Measurements from ENCODE around the gene LSM7. TPM values are rescaled to one million over a fixed set of nuclear protein-coding genes. Genes with fewer than 3 reads are reported as not detected.

The LSM7 gene
- total RNA-seq, 1 donor from 2014 or later = 144 TPM

DNA sequence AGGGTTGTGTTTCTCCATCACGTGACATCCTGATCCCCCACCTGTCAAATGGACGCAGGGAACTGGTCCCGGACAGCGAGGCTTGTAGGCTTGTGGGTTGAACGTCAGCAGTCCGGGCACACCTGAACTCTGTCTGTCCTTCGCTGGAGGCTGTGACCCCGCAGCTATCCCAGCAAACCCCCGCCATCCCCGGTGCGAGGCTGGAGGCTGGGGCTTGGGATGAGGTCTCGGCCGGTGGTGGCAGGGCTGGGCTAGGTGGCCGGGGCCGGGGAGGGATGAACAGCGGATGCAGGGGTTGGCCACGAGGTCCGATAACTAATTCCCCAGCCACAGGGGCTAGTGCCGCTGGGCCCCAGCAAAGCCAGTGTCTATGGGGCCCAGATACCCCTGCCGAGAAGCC lies 8.8 kb downstream of the LSM7 start:
- TF ChIP-seq, protein P1, sequence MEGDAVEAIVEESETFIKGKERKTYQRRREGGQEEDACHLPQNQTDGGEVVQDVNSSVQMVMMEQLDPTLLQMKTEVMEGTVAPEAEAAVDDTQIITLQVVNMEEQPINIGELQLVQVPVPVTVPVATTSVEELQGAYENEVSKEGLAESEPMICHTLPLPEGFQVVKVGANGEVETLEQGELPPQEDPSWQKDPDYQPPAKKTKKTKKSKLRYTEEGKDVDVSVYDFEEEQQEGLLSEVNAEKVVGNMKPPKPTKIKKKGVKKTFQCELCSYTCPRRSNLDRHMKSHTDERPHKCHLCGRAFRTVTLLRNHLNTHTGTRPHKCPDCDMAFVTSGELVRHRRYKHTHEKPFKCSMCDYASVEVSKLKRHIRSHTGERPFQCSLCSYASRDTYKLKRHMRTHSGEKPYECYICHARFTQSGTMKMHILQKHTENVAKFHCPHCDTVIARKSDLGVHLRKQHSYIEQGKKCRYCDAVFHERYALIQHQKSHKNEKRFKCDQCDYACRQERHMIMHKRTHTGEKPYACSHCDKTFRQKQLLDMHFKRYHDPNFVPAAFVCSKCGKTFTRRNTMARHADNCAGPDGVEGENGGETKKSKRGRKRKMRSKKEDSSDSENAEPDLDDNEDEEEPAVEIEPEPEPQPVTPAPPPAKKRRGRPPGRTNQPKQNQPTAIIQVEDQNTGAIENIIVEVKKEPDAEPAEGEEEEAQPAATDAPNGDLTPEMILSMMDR (IDR thresholded peaks at IDR 0.05; ENCODE audit: insufficient read depth, low read length, poor library complexity, severe bottlenecking) = no peak
- DNase-seq (ENCODE audit: low read depth) = no peak
- Histone ChIP-seq H3K27me3 (ENCODE audit: control insufficient read depth, insufficient read depth, low read length) (peaks cover 5% of the 10 kb centered on the region), H3K4me3 (ENCODE audit: low read depth, low read length) (no peak overlapping the region), H3K36me3 (ENCODE audit: control insufficient read depth, insufficient read depth, low read length) (no peaks in the 10 kb centered on the region)

DNA sequence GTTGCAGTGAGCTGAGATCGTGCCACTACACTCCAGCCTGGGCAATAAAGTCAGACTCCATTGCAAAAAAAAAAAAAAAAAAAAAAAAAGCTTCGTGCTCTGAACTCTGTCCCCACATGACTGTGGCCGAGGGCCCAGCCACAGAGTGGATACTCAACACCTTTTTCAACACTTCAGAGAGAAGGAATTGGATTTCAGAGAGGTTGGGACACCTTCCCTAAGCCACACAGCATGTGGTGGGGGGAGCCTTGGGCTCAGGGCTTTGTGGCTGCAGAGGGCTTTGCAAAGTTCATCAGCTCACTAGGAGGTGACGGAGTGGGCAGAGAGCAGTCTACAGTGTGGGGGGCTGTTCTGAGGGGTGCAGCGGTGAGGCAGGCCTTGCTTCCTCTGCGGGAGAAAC lies 9.5 kb downstream of the LSM7 start:
- DNase-seq (ENCODE audit: low read depth) = no peak

DNA sequence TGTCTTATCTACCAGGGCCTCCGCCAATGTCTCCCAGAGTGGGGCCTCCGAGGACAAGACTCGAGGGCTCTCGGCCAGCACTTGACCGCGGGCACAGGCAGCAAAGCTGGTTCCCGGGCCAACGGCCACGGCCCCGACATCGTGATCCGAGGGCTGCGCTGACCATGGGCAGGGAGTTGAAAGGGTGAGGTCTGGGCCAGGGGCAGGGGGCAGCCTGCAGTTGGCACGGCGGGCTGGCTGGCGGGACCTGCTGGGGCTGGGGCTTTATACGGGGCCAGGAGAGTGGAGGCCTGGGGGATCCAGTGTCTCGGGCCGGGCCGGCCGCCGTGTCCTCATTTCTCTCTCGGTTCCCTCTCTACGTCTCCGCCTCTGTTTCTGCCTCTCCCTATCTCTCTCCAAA lies 10.6 kb downstream of the LSM7 start:
- TF ChIP-seq, protein P1 (IDR thresholded peaks at IDR 0.05; ENCODE audit: insufficient read depth, low read length, poor library complexity, severe bottlenecking) = no peak
- no peak for DNase-seq (ENCODE audit: low read depth)
- Histone ChIP-seq H3K27me3 (ENCODE audit: control insufficient read depth, insufficient read depth, low read length) (peaks cover 15% of the 10 kb centered on the region), H3K4me3 (ENCODE audit: low read depth, low read length) (no peak overlapping the region), H3K36me3 (ENCODE audit: control insufficient read depth, insufficient read depth, low read length) (no peaks in the 10 kb centered on the region)

More for the DNA sequence above, 9.5 kb downstream of the LSM7 start:
- Histone ChIP-seq H3K4me3 (ENCODE audit: low read depth, low read length) (no peak overlapping the region), H3K27me3 (ENCODE audit: control insufficient read depth, insufficient read depth, low read length) (peaks cover 7% of the 10 kb centered on the region), H3K36me3 (ENCODE audit: control insufficient read depth, insufficient read depth, low read length) (no peaks in the 10 kb centered on the region)
- TF ChIP-seq, protein P1 (IDR thresholded peaks at IDR 0.05; ENCODE audit: insufficient read depth, low read length, poor library complexity, severe bottlenecking) = no peak

DNA sequence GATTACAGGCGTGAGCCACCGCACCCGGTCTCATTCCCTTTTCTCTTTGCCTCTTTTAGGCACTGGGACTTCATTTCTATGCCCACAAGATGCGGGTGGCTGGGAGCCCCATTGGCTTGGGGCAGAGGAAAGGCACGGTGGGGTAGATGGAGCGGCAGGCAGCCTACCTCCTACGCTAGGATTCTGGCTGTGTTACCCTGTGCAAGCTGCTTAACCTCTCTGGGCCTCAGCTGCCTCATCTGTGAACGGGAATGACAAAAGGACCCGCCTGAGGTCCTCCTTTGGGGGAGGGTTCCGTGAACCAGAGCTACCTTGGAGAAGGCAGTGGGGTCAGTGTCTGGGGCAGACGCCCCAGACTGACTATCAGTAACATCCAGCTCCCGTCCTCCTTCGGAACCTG lies 11.1 kb downstream of the LSM7 start:
- TF ChIP-seq, protein P1 (IDR thresholded peaks at IDR 0.05; ENCODE audit: insufficient read depth, low read length, poor library complexity, severe bottlenecking) = no peak
- Histone ChIP-seq H3K36me3 (ENCODE audit: control insufficient read depth, insufficient read depth, low read length) (no peaks in the 10 kb centered on the region), H3K27me3 (ENCODE audit: control insufficient read depth, insufficient read depth, low read length) (peaks cover 19% of the 10 kb centered on the region), H3K4me3 (ENCODE audit: low read depth, low read length) (no peak overlapping the region)
- no peak for DNase-seq (ENCODE audit: low read depth)

DNA sequence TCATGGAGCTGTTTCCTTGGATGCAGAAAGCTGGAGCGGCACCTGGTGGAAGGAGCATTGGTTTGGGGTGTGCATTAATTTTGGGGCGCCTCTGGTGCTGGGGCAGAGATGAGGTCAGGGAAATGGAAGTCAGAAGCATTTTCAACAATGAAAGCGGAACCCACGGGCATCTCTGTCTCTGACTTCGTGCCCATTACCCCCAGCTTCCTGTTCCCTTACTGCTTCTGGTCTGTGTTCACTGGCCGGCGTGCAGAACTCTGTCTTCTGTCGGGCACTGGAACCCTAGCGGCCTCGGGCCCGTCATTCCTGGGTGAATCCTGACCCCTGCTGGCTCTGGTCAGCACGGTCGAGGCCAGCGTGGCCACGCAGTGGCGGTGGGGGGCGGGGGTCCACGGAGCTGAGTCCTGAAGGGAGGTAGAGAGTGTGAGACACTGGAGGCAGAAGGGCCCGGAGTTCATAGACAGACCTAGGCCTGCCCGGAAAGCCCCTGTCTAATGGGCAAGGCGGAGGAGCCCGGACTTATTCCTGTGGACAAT lies 12.5 kb downstream of the LSM7 start:
- Histone ChIP-seq H3K36me3 (ENCODE audit: control insufficient read depth, insufficient read depth, low read length) (no peaks in the 10 kb centered on the region), H3K4me3 (ENCODE audit: low read depth, low read length) (no peak overlapping the region), H3K27me3 (ENCODE audit: control insufficient read depth, insufficient read depth, low read length) (peaks cover 22% of the 10 kb centered on the region)
- TF ChIP-seq, protein P1 (IDR thresholded peaks at IDR 0.05; ENCODE audit: insufficient read depth, low read length, poor library complexity, severe bottlenecking) = peak; percentile 61
- no peak for DNase-seq (ENCODE audit: low read depth)

DNA sequence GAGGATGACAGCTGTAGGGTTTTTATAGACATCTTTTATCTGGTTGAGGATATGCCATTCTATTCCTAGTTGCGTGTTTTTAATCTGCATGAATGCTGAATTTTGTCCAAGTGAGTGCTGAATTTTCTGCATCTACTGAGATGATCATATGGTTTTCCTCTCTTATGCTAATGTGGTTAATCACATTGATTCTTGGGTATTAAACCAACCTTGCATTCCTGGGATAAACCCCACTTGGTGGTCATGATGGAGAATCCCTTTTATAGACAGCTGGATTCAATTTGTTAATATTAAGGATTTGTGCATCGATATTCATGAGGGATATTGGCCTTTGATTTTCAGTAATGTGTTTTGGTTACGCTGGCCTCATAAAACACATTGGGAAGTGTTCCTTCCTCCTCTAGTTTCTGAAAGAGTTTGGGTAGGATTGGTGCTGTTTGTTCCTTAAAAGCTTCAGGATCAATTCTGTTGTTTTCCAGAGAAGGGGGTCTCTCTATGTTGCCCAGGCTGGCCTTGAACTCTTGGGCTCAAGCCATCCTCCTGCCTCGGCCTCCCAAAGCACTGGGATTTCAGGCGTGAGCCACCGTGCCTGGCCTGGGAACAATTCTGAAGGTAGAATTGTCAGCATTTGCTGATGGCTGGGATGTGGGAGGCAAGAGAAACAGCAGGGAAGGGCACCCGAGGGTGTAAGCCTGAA lies 13.1 kb downstream of the LSM7 start:
- Histone ChIP-seq H3K4me3 (ENCODE audit: low read depth, low read length) (no peak overlapping the region), H3K27me3 (ENCODE audit: control insufficient read depth, insufficient read depth, low read length) (peaks cover 25% of the 10 kb centered on the region), H3K36me3 (ENCODE audit: control insufficient read depth, insufficient read depth, low read length) (no peaks in the 10 kb centered on the region)
- TF ChIP-seq, protein P1 (IDR thresholded peaks at IDR 0.05; ENCODE audit: insufficient read depth, low read length, poor library complexity, severe bottlenecking) = no peak
- DNase-seq (ENCODE audit: low read depth) = no peak
